Measurements from ENCODE around the gene ARL6IP5.

DNA sequence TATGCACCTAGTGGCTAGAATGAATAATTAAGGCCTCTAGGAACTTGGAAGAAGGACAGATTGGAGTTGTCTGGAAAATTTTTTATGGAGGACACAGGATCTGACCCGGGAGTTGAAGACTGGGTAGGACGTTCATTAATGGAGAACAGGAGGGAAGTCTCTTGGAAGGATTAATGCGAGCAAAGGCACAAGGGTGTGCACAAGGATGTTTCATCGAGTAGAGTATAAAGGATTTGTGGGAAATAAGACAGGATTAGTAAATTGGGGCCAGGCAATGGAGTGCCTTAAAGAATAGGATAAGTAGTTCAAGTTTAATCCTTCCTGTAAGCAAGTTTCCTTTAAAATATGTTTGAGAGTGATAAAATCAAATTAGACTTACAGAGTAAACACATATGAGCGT is 23.1 kb downstream of the ARL6IP5 start:
- no peak for TF ChIP-seq CTCF (IDR thresholded peaks at IDR 0.05)
- no peak for TF ChIP-seq POLR2AphosphoS5 (IDR thresholded peaks at IDR 0.05)
- TF ChIP-seq EP300 (IDR thresholded peaks at IDR 0.05), result no peak
